GM19351 (cell line): ENCODE results near the gene NCAPG.
"Not testable (repeated sequence)": the region's sequence is repeated elsewhere in the genome, so short reads cannot be mapped to it uniquely, and the experiment has no call there.

Experiments
- ATAC-seq: cut with Tn5 transposase; IDR thresholded peaks from one replicate; pipeline ENCODE4 v1.9.1; 2021; ENCODE audit warnings: mild to moderate bottlenecking, moderate library complexity; ENCODE audit not compliant: unreplicated experiment

Gene NCAPG

GRCh38 chr4:17794730-17795129, 16.0 kb upstream of the NCAPG start:
- ATAC-seq, result no peak

GRCh38 chr4:17797808-17798207, 13.0 kb upstream of the NCAPG start:
- ATAC-seq, result peak; percentile 54

DNA sequence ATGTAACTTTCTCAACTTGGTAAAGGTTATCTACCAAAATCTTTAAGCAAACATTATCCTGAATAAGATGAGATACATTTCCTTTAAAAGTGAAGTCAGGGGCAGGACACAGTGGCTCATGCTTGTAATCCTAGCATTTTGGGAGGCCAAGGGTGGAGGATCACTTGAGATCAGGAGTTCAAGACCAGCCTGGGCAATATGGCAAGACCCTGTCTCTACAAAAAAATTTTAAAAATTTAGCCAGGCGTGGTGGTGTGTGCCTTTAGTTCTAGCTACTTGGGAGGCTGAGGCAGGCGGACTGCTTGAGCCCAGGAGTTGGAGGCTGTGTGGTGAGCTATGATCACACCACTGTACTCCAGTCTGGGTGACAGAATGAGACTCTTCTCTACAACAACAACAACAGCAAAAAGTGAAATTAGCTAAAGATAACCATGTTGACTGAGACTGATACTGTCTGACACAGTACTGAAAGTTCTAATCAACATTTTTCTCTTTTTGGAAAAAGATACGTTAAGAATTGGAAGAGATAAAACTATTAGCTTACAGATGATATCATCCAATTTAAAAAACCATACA, 5.1 kb upstream of the NCAPG start:
- peak; percentile 17 for ATAC-seq

GRCh38 chr4:17807446-17807845, 3.3 kb upstream of the NCAPG start:
- no peak for ATAC-seq

- ATAC-seq, result no peak
Observed at GRCh38 chr4:17809667-17810066, 1.1 kb upstream of the NCAPG start.

DNA sequence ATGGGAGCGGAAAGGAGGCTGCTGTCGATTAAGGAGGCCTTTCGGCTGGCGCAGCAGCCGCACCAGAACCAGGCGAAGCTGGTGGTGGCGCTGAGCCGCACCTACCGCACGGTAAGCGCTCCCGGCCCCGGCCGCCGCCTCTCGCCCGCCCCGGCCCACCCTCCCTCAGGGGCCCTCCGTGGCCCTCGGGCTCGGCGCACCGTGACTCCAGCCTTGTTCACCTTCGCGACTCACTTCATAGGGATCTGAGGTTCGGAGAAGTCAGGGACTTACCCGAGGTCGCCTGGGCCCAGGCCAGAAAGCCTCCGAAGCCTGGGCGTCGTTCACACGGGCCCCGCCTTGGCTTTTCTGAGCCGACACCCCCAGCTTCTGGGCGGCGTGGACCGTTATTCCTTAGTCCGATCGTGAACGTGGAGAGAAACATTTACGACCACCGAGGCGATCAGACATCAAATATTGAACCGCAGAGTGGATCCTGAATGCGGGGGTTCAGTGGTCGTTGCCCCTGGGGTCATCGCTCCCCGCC, 362 bp downstream of the NCAPG start:
- ATAC-seq, result peak; percentile 25

DNA sequence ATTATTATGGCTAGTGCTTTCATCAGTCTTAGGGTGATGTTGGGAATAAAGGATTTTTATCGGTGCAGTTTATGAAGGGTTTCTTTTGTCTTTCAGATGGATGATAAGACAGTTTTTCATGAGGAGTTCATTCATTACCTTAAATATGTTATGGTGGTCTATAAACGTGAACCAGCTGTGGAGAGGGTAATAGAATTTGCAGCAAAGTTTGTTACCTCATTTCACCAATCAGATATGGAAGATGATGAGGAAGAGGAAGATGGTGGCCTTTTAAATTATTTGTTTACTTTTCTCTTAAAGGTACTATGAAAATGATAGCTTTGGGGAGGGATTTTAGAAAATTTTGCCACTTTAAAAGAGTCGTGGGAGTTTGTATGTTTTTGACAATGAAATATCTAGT, 1.3 kb downstream of the NCAPG start:
- ATAC-seq, result no peak

DNA sequence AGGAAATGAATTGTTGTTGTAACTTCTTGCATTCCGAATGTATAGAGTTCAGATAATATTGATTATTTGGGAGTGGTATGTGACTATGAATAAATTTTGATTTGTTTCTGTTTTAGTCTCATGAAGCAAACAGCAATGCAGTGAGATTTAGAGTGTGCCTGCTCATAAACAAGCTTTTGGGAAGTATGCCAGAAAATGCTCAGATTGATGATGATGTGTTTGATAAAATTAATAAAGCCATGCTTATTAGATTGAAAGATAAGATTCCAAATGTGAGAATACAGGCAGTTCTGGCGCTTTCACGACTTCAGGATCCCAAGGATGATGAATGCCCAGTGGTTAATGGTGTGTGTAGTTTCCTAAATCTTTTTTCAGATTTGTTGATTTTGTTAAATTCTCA, 2.0 kb downstream of the NCAPG start:
- no peak for ATAC-seq

DNA sequence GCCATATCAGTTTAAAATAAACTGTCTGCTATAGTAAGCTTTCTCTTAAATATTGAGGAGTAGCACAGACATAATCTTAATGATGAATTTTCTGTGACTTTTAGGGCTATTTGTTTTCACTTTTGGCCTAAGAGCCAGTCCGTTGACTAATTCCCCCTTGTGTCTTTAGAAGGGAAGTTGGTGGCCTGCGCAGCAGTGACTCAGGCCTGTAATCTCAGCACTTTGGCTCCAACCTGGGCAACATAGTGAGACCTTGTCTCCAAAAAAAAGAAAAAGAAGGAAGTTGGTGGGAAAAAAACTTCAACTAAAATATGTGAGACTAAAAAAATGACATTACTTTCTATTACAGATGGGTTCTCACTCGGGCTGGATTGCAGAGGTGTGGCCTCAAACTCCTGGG, 3.4 kb downstream of the NCAPG start:
- no peak for ATAC-seq

DNA sequence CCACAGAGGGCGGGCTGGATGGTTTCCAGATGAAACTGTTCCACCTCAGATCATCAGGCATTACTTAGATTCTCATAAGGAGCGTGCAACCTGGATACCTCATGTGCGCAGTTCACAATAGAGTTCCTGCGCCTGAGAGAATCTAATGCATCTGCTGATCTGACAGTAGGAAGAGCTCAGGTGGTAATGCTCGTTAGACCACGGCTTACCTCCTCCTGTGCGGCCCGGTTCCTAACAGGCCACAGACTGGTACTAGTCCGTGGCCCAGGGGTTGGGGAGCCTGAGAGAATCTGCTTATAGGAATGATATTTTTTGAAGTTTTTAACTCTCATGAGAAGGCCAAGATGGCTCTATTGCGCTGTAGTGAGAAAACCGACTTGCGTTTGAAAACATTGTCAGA, 5.4 kb downstream of the NCAPG start:
- ATAC-seq, result no peak

GRCh38 chr4:17817027-17817426, 6.2 kb downstream of the NCAPG start:
- peak; percentile 80 for ATAC-seq

DNA sequence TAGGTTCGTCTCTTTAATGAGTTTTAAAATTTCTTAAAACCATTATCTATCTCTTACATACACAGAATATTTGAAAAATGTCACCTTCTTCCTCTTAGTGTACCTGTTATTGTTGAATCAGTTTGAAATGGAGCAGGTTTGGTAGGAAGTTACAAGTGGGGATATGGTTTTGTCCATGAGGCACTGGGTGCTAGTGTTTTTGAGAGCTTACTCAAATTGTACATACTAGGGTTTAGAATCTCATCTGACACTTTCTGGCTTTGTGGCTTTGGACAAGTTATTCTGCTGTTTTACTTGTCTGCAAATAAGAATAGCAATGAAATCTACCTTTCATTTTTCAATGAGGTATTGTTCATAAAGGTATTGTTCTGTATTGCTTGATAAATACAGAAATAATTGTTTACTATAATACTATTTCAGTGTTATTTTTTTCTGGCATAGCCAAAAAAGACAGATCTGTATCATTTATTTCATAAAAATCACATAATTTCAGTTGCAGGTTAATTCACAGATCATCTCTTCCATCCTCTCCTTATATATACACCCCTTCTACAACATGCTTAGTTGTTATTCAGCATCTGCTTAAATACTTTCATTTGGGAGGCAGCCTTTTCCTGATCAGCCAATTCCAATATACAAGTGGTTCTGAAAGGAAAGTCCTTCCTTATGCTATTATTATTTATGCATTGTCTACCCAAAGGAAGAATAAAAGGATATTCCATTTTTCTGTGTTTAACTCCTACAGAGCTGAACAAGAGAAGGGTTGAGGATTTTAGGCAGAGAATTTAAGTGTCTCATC, 13.3 kb downstream of the NCAPG start:
- ATAC-seq, result no peak

DNA sequence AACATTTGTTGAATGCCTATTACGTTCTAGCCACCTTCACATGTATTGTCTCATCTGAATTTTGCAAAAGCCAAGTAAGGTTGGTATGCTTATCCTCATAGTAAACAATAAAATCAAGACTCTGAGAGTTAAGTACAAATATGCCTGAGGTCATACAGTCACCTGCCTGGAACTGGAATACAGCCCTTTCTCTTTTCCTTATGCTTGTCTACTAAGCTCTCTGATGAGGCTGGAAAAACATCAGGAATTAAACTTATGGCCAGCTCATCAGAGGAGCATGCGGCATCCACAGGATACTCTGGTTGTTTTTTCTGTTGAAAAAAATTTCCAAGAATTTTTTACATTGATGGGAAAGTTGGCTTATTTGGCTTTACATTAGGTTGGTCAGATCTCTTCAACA, 35.5 kb downstream of the NCAPG start:
- ATAC-seq, result no peak

DNA sequence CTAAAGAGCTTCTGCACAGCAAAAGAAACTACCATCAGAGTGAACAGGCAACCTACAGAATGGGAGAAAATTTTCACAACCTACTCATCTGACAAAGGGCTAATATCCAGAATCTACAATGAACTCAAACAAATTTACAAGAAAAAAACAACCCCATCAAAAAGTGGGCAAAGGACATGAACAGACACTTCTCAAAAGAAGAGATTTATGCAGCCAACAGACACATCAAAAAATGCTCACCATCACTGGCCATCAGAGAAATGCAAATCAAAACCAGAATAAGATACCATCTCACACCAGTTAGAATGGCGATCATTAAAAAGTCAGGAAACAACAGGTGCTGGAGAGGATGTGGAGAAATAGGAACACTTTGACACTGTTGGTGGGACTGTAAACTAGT, 39.5 kb downstream of the NCAPG start:
- ATAC-seq, result not testable (repeated sequence)

DNA sequence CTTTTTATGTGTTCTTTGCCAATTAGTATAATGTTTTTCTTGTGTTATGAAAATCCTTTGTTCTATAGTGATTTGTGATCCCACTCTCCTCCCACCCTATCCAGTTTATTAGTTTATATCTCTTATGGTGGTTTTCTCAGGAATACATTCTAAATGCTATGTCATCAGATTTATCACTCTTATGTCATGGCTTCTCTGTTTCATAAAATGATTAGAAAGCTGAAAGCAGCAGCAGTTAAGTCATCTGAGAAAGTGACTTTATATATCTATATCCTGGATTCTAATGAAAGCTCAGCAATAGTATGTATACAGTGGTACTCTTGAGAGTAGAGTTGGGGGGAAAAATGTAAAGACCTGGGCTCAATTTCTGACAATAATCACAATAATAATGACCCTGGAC, 41.2 kb downstream of the NCAPG start:
- no peak for ATAC-seq

- ATAC-seq, result no peak
Observed at GRCh38 chr4:17854036-17854435, 43.3 kb downstream of the NCAPG start.

DNA sequence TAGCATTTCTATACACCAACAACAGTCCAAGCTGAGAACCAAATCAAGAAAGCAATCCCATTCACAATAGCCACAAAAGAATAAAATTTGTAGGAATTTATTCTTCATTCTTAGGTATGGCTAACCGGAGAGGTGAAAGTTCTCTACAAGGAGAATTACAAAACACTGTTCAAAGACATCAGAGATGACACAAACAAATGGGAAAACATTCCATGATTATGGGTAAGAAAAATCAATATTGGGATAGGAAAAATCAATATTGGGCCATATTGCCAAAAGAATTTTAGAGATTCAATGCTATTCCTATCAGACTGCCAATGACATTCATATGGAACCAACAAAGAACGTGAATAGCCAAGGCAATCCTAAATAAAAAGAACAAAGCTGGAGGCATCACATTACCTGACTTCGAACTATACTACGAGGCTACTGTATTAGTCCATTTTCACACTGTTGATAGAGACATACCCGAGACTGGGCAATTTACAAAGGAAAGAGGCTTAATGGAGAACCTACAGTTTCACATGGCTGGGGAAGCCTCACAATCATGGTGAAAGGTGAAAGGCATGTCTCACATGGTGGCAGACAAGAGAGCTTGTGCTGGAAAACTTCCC, 49.1 kb downstream of the NCAPG start:
- ATAC-seq, result no peak

GRCh38 chr4:17861906-17862305, 51.1 kb downstream of the NCAPG start:
- not testable (repeated sequence) for ATAC-seq

DNA sequence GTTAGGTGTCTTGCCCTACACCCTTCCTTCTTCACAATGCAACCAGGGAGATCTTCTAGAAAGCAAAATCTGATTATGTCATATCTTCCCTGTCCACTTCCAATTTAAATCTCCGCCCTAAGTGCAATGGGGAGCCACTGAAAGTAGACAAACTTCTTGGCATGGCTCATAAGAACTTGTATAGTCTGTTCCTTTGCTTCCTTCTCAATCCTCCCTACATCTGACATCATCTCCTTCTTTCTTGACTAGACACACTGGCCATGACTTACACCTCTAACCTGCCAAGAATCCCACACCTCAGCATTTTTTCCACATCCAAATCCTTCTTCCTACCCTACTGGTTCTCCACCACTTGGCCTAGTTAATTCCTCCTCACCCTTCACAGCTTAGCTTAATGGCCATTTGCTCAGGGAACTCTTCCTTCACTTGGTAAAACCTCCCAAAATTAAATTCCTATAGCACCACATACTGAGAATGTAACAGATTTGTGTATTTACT, 55.1 kb downstream of the NCAPG start:
- no peak for ATAC-seq

- ATAC-seq, result no peak
Observed at GRCh38 chr4:17866810-17867209, 56.0 kb downstream of the NCAPG start.

- no peak for ATAC-seq
Observed at GRCh38 chr4:17867276-17867675, 56.5 kb downstream of the NCAPG start.

GRCh38 chr4:17869327-17869726, 58.5 kb downstream of the NCAPG start:
- ATAC-seq, result no peak
